ENCODE data around the gene MMP8. TPM values are rescaled to one million over a fixed set of nuclear protein-coding genes. Genes with fewer than 3 reads are reported as not detected.
A peak's percentile ranks its signal among the peaks of the same experiment; 100 is the strongest.
"Not testable (repeated sequence)": the region's sequence is repeated elsewhere in the genome, so short reads cannot be mapped to it uniquely, and the experiment has no call there.

Gene MMP8
- total RNA-seq, 4 donors from 2014 or later, result 0.19 to 3.2 (median 1.1) TPM

DNA sequence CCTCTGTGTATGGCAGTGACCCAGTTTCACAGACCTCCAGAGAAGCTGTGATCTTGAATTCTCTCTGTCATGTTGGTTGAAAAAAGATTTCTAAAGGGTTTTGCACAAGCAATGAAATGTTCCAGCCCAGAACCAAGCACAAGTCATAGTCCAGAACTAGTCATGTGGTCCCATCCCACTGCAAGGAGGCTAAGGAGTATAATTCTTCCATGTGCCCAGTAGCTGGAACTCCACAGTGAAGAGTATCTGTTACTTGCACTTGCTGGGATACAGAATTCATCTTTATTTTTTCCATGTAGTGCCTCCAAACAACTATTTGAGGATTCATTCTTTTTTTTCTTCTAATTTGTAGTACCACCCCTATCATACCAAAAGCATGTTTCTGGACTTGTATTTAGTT, 9.9 kb upstream of the MMP8 start:
- DNase-seq (ENCODE audit: low spot score), result no peak
- no peak for ATAC-seq (ENCODE audit: low FRiP score)
- TF ChIP-seq, protein P1, sequence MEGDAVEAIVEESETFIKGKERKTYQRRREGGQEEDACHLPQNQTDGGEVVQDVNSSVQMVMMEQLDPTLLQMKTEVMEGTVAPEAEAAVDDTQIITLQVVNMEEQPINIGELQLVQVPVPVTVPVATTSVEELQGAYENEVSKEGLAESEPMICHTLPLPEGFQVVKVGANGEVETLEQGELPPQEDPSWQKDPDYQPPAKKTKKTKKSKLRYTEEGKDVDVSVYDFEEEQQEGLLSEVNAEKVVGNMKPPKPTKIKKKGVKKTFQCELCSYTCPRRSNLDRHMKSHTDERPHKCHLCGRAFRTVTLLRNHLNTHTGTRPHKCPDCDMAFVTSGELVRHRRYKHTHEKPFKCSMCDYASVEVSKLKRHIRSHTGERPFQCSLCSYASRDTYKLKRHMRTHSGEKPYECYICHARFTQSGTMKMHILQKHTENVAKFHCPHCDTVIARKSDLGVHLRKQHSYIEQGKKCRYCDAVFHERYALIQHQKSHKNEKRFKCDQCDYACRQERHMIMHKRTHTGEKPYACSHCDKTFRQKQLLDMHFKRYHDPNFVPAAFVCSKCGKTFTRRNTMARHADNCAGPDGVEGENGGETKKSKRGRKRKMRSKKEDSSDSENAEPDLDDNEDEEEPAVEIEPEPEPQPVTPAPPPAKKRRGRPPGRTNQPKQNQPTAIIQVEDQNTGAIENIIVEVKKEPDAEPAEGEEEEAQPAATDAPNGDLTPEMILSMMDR (IDR thresholded peaks at IDR 0.05), result no peak

- TF ChIP-seq, protein P1 (IDR thresholded peaks at IDR 0.05), result no peak
- ATAC-seq (ENCODE audit: low FRiP score), result no peak
- peak; percentile 53 for DNase-seq (ENCODE audit: low spot score)
Measured at GRCh38 chr11:102733232-102733875, 8.6 kb upstream of the MMP8 start.

- not testable (repeated sequence) for DNase-seq (ENCODE audit: low spot score); ATAC-seq (ENCODE audit: low FRiP score)
Measured at GRCh38 chr11:102730944-102731343, 6.2 kb upstream of the MMP8 start.

DNA sequence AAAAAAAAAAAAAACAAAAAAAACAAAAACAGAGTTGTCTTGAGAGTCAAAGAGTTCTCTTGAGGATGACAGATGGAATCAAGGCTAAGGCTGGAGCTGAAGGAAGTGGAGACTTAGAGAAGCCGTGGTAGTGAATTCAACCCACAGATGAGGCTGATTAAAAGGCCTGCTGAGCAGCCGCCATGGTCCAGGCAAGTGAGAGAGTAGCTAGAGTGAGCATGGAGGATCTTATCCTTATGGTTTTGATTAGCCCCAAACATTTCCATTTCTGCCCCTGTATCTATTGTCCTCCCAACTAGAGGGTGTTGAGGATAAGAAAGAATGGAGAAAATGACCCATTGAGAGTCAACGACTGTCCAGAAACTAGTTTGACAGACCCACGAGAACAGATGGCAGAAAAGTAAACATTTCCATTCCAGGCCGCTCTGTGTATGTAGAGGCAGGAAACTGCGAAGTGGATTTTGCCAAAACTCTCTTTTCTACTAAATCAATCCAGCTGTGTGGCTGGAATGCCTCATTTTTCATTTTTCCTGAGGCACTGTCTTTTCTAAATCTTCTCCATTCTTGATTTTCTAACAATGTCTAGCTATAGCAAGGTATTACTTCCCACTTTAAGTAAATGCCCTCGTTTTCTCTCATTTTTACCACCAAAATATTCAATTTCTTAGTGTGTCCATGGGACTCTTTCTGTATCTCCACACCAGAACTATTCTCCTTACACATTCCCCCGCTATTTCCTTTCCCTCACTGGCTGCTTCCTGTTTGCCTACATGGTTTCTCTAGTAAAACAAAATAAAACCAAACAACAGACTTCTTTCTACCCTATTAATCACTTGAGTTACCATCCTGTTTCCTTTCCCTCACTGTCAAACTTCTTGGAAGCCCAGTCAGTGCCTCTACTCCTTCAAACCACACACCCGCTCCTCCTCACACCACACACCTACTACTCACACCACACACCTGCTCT, 5.4 kb upstream of the MMP8 start:
- TF ChIP-seq, protein P1 (IDR thresholded peaks at IDR 0.05), result no peak
- ATAC-seq (ENCODE audit: low FRiP score), result no peak
- DNase-seq (ENCODE audit: low spot score), result no peak

GRCh38 chr11:102727890-102728289, 3.1 kb upstream of the MMP8 start:
- no peak for ATAC-seq (ENCODE audit: low FRiP score)
- TF ChIP-seq, protein P1 (IDR thresholded peaks at IDR 0.05), result no peak
- no peak for DNase-seq (ENCODE audit: low spot score)

- ATAC-seq (ENCODE audit: low FRiP score), result no peak
- no peak for DNase-seq (ENCODE audit: low spot score)
- TF ChIP-seq, protein P1 (IDR thresholded peaks at IDR 0.05), result no peak
Measured at GRCh38 chr11:102722821-102723220, 1.9 kb downstream of the MMP8 start.

GRCh38 chr11:102719620-102720277, 5.0 kb downstream of the MMP8 start:
- ATAC-seq (ENCODE audit: low FRiP score) (no peak), DNase-seq (ENCODE audit: low spot score) (no peak)
- TF ChIP-seq, protein P1 (IDR thresholded peaks at IDR 0.05), result no peak
